Measurements from ENCODE around the gene TRAF5.
A peak's percentile ranks its signal among the peaks of the same experiment; 100 is the strongest.
"Not testable (repeated sequence)": the region's sequence is repeated elsewhere in the genome, so short reads cannot be mapped to it uniquely, and the experiment has no call there.

Gene TRAF5

GRCh38 chr1:211320980-211321379, 5.7 kb upstream of the TRAF5 start:
- no peaks in the 10 kb centered on the region for H3K9me3 Mint-ChIP-seq
- H3K27me3 Mint-ChIP-seq (ENCODE audit: low read depth): no peaks in the 10 kb centered on the region
- H3K27ac Mint-ChIP-seq: no peak overlapping the region
- peaks cover 41% of the 10 kb centered on the region for H3K4me1 Mint-ChIP-seq (ENCODE audit: low read depth)
- no peak overlapping the region for H3K4me3 Mint-ChIP-seq
- no peak for DNase-seq (ENCODE audit: low spot score)
- peaks cover 6% of the 10 kb centered on the region for H3K36me3 Mint-ChIP-seq (ENCODE audit: low read depth)

- not testable (repeated sequence) for H3K36me3 Mint-ChIP-seq (ENCODE audit: low read depth); H3K9me3 Mint-ChIP-seq; H3K27ac Mint-ChIP-seq; H3K4me3 Mint-ChIP-seq; H3K27me3 Mint-ChIP-seq (ENCODE audit: low read depth); DNase-seq (ENCODE audit: low spot score)
- H3K4me1 Mint-ChIP-seq (ENCODE audit: low read depth): peaks cover 46% of the 10 kb centered on the region
These were observed 5.0 kb upstream of the TRAF5 start for GRCh38 chr1:211321646-211322045.

- no peaks in the 10 kb centered on the region for H3K27me3 Mint-ChIP-seq (ENCODE audit: low read depth)
- no peak overlapping the region for H3K27ac Mint-ChIP-seq
- peaks cover 9% of the 10 kb centered on the region for H3K36me3 Mint-ChIP-seq (ENCODE audit: low read depth)
- DNase-seq (ENCODE audit: low spot score): peak; percentile 77
- H3K9me3 Mint-ChIP-seq: no peaks in the 10 kb centered on the region
- peaks cover 51% of the 10 kb centered on the region for H3K4me1 Mint-ChIP-seq (ENCODE audit: low read depth)
- no peak overlapping the region for H3K4me3 Mint-ChIP-seq
These were observed 3.2 kb upstream of the TRAF5 start for GRCh38 chr1:211323156-211324063.

- Mint-ChIP-seq H3K4me3 (peak overlapping the region; percentile 95), H3K36me3 (ENCODE audit: low read depth) (peaks cover 19% of the 10 kb centered on the region), H3K27me3 (ENCODE audit: low read depth) (no peaks in the 10 kb centered on the region), H3K4me1 (ENCODE audit: low read depth) (peaks cover 65% of the 10 kb centered on the region), H3K9me3 (no peaks in the 10 kb centered on the region), H3K27ac (peak overlapping the region; percentile 97)
- DNase-seq (ENCODE audit: low spot score): no peak
These were observed 1.4 kb upstream of the TRAF5 start for GRCh38 chr1:211324992-211325775.

GRCh38 chr1:211326140-211326527, 499 bp upstream of the TRAF5 start:
- Mint-ChIP-seq H3K27ac (peak overlapping the region; percentile 97), H3K4me3 (peak overlapping the region; percentile 95), H3K9me3 (no peaks in the 10 kb centered on the region), H3K4me1 (ENCODE audit: low read depth) (peaks cover 70% of the 10 kb centered on the region), H3K36me3 (ENCODE audit: low read depth) (peaks cover 27% of the 10 kb centered on the region), H3K27me3 (ENCODE audit: low read depth) (no peaks in the 10 kb centered on the region)
- DNase-seq (ENCODE audit: low spot score): no peak

GRCh38 chr1:211327346-211327921, 801 bp downstream of the TRAF5 start:
- peak overlapping the region; percentile 93 for H3K27ac Mint-ChIP-seq
- peaks cover 71% of the 10 kb centered on the region for H3K4me1 Mint-ChIP-seq (ENCODE audit: low read depth)
- H3K27me3 Mint-ChIP-seq (ENCODE audit: low read depth): no peaks in the 10 kb centered on the region
- no peaks in the 10 kb centered on the region for H3K9me3 Mint-ChIP-seq
- no peak for DNase-seq (ENCODE audit: low spot score)
- H3K4me3 Mint-ChIP-seq: peak overlapping the region; percentile 93
- peaks cover 30% of the 10 kb centered on the region for H3K36me3 Mint-ChIP-seq (ENCODE audit: low read depth)

GRCh38 chr1:211328084-211328694, 1.6 kb downstream of the TRAF5 start:
- DNase-seq (ENCODE audit: low spot score): no peak
- Mint-ChIP-seq H3K4me3 (peak overlapping the region; percentile 93), H3K9me3 (no peaks in the 10 kb centered on the region), H3K27me3 (ENCODE audit: low read depth) (no peaks in the 10 kb centered on the region), H3K36me3 (ENCODE audit: low read depth) (peaks cover 30% of the 10 kb centered on the region), H3K27ac (peak overlapping the region; percentile 93), H3K4me1 (ENCODE audit: low read depth) (peaks cover 77% of the 10 kb centered on the region)

- H3K9me3 Mint-ChIP-seq: no peaks in the 10 kb centered on the region
- peak overlapping the region; percentile 93 for H3K27ac Mint-ChIP-seq
- H3K27me3 Mint-ChIP-seq (ENCODE audit: low read depth): no peaks in the 10 kb centered on the region
- H3K36me3 Mint-ChIP-seq (ENCODE audit: low read depth): peaks cover 30% of the 10 kb centered on the region
- H3K4me3 Mint-ChIP-seq: peak overlapping the region; percentile 93
- peaks cover 74% of the 10 kb centered on the region for H3K4me1 Mint-ChIP-seq (ENCODE audit: low read depth)
- DNase-seq (ENCODE audit: low spot score): no peak
These were observed 2.3 kb downstream of the TRAF5 start for GRCh38 chr1:211328866-211329475.

- no peak for DNase-seq (ENCODE audit: low spot score)
- Mint-ChIP-seq H3K27ac (peak overlapping the region; percentile 35), H3K9me3 (no peaks in the 10 kb centered on the region), H3K27me3 (ENCODE audit: low read depth) (no peaks in the 10 kb centered on the region), H3K36me3 (ENCODE audit: low read depth) (peaks cover 33% of the 10 kb centered on the region), H3K4me1 (ENCODE audit: low read depth) (peaks cover 72% of the 10 kb centered on the region), H3K4me3 (peak overlapping the region; percentile 93)
These were observed 3.1 kb downstream of the TRAF5 start for GRCh38 chr1:211329764-211330201.

- Mint-ChIP-seq H3K4me1 (ENCODE audit: low read depth) (peaks cover 73% of the 10 kb centered on the region), H3K9me3 (no peaks in the 10 kb centered on the region), H3K27ac (peak overlapping the region; percentile 35), H3K27me3 (ENCODE audit: low read depth) (no peaks in the 10 kb centered on the region), H3K36me3 (ENCODE audit: low read depth) (peaks cover 37% of the 10 kb centered on the region), H3K4me3 (peak overlapping the region; percentile 93)
- DNase-seq (ENCODE audit: low spot score): no peak
These were observed 3.8 kb downstream of the TRAF5 start for GRCh38 chr1:211330282-211330936.

- H3K36me3 Mint-ChIP-seq (ENCODE audit: low read depth): peaks cover 42% of the 10 kb centered on the region
- H3K4me1 Mint-ChIP-seq (ENCODE audit: low read depth): peaks cover 75% of the 10 kb centered on the region
- H3K27me3 Mint-ChIP-seq (ENCODE audit: low read depth): no peaks in the 10 kb centered on the region
- DNase-seq (ENCODE audit: low spot score): no peak
- no peaks in the 10 kb centered on the region for H3K9me3 Mint-ChIP-seq
- H3K27ac Mint-ChIP-seq: peak overlapping the region; percentile 35
- H3K4me3 Mint-ChIP-seq: peak overlapping the region; percentile 93
These were observed 4.5 kb downstream of the TRAF5 start for GRCh38 chr1:211331011-211331709.

GRCh38 chr1:211332036-211332616, 5.5 kb downstream of the TRAF5 start:
- Mint-ChIP-seq H3K27me3 (ENCODE audit: low read depth) (no peaks in the 10 kb centered on the region), H3K4me3 (no peak overlapping the region), H3K4me1 (ENCODE audit: low read depth) (peaks cover 82% of the 10 kb centered on the region), H3K27ac (peak overlapping the region; percentile 32), H3K36me3 (ENCODE audit: low read depth) (peaks cover 45% of the 10 kb centered on the region), H3K9me3 (no peaks in the 10 kb centered on the region)
- DNase-seq (ENCODE audit: low spot score): no peak

Measured in T-helper 2 cell treated with Interferon-gamma antibody and Interleukin-4, amounts not matched to agents 5 μg/mL and 100 μg/mL, for 36 hours (primary cell).